Brain microvascular endothelial cell (primary cell): ENCODE measurements around the gene ZNF385D.

Experiments
- DNase-seq: peaks from one replicate; pipeline ENCODE4 v3.0.0-alpha.2; 2020
- H3K27ac ChIP-seq: fragments of 250-450 bp; sonication (Bioruptor Pico); 2 replicates; pipeline ENCODE4 v1.5.1; 2020; ENCODE audit warnings: mild to moderate bottlenecking, moderate library complexity
- H3K27me3 ChIP-seq: fragments of 250-450 bp; sonication (Bioruptor Pico); replicated peaks from 2 replicates; pipeline ENCODE4 v1.5.1; 2020; ENCODE audit warnings: mild to moderate bottlenecking
- H3K36me3 ChIP-seq: fragments of 250-450 bp; sonication (Bioruptor Pico); replicated peaks from 2 replicates; pipeline ENCODE4 v1.5.1; 2020; ENCODE audit warnings: mild to moderate bottlenecking
- H3K4me3 ChIP-seq: 2 replicates; pipeline ENCODE4 v1.5.1; 2011; ENCODE audit warnings: low read depth, mild to moderate bottlenecking, control low read depth, low read length, moderate library complexity
- in situ Hi-C: cut with HindIII; loops from 2 replicates; pipeline ENCODE4 v1.10.0; 2017; ENCODE audit warnings: low sequenced_read_pairs, low pct_ligation_motif_present
- TF ChIP-seq, protein P1 (sequence below): IDR thresholded peaks from 2 replicates; pipeline ENCODE4 v1.5.1; 2011; ENCODE audit warnings: low read depth, mild to moderate bottlenecking, moderate library complexity, low read length, control low read depth, inconsistent platforms; ENCODE audit errors: missing control alignments

The ZNF385D gene

DNA sequence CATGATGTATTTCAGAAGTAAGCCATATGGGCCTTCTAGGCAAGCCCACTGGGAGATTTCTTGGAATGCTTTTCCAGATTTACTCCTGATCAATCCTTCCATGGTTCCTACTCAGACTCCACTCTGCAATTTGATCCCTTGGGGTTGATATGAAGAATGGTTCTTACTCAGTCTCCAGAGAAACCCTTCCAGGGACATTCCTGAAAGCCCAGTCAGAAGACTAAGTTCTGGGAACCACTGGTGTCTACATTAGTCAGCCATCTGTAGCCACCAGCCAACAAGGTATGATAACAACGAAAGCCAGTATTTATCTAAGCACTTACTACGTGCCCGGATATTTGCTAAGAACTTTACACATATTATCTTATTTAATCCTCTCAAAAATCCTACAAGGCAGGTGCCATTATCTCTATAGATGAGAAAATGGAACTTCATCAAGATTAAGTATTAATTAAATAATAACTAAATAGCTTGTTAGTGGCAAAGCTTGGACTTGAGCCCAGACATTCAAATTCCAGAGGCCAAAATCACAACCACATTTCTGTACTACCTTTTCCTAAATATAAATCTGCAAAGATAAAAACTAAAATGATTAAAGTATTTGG is 32.7 kb downstream of the ZNF385D start:
- peak; percentile 98 for DNase-seq
- in situ Hi-C loops: no loop called here
- no peaks in the 10 kb centered on the region for H3K27me3 ChIP-seq

GRCh38 chr3:21715662-21716061 is 35.3 kb downstream of the ZNF385D start:
- H3K36me3 ChIP-seq: no peaks in the 10 kb centered on the region
- H3K4me3 ChIP-seq: no peak overlapping the region
- no peak for DNase-seq
- no peaks in the 10 kb centered on the region for H3K27me3 ChIP-seq
- in situ Hi-C loops: no loop called here
- TF ChIP-seq, protein P1, sequence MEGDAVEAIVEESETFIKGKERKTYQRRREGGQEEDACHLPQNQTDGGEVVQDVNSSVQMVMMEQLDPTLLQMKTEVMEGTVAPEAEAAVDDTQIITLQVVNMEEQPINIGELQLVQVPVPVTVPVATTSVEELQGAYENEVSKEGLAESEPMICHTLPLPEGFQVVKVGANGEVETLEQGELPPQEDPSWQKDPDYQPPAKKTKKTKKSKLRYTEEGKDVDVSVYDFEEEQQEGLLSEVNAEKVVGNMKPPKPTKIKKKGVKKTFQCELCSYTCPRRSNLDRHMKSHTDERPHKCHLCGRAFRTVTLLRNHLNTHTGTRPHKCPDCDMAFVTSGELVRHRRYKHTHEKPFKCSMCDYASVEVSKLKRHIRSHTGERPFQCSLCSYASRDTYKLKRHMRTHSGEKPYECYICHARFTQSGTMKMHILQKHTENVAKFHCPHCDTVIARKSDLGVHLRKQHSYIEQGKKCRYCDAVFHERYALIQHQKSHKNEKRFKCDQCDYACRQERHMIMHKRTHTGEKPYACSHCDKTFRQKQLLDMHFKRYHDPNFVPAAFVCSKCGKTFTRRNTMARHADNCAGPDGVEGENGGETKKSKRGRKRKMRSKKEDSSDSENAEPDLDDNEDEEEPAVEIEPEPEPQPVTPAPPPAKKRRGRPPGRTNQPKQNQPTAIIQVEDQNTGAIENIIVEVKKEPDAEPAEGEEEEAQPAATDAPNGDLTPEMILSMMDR: no peak
- H3K27ac ChIP-seq: no peak overlapping the region

More for the DNA sequence above, 32.7 kb downstream of the ZNF385D start:
- TF ChIP-seq, protein P1: no peak
- H3K27ac ChIP-seq: peak overlapping the region; percentile 70
- no peaks in the 10 kb centered on the region for H3K36me3 ChIP-seq
- H3K4me3 ChIP-seq: no peak overlapping the region

DNA sequence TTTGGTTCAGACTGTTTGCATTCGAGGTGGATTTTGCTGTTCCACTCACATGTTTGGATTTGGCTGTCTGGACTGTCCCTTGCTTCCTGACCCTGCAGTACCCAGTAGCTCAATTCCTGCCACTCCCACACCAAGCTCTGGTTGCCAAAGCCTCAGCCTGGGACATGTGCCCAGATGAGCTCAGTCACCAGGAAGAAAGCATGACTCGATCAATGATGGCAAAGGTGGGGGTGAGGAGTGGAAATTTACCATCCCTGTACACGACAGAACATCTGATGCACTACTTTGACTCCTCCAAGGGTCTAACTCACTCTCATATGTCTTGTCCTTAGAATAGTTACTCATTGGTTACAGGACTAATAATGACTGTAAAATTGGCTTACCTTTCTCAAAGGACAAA is 45.2 kb downstream of the ZNF385D start:
- TF ChIP-seq, protein P1: no peak
- peak; percentile 46 for DNase-seq
- Histone ChIP-seq H3K4me3 (no peak overlapping the region), H3K27ac (no peak overlapping the region), H3K36me3 (no peaks in the 10 kb centered on the region), H3K27me3 (no peaks in the 10 kb centered on the region)
- in situ Hi-C loops: no loop called here

DNA sequence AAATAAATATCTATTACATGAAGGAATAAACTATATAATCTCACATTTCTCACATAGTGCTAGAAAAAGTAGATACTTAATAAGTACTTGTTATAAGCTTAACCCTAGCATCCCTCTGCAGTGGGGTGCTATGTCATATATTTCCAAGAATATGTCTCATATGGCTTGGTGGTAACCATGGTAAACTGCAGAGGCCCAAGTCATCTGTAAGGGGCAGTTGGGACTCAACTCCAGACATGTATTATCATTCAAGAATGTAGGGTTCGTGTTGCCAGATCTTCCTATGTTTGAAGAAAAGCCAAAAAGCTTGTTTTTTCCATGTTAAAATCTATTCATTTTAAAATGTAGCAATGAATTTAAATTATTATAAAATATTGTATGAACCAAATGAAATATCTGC is 46.2 kb downstream of the ZNF385D start:
- H3K4me3 ChIP-seq: no peak overlapping the region
- in situ Hi-C loops: no loop called here
- DNase-seq: peak; percentile 1
- no peaks in the 10 kb centered on the region for H3K36me3 ChIP-seq
- H3K27me3 ChIP-seq: no peaks in the 10 kb centered on the region
- TF ChIP-seq, protein P1: no peak
- H3K27ac ChIP-seq: no peak overlapping the region

- Histone ChIP-seq H3K27me3 (no peaks in the 10 kb centered on the region), H3K4me3 (no peak overlapping the region), H3K36me3 (no peaks in the 10 kb centered on the region), H3K27ac (no peak overlapping the region)
- TF ChIP-seq, protein P1: no peak
- DNase-seq: no peak
- in situ Hi-C loops: no loop called here
Measured at GRCh38 chr3:21703291-21703690, 47.7 kb downstream of the ZNF385D start.

DNA sequence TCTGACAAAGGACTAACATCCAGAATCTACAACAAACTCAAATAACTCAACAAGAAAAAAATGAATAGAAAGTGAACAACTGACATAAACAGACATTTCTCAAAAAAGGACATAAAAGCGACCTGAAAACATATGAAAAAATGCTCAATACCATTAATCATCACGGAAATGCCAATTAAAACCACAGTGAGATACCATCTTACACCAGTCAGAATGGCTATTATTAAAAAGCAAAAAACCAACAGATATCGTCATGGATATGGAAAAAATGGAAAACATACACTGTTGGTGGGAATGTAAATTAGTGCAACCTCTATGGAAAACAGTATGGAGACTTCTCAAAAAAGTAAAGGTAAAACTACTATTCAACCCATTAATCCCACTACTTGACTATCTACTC is 53.3 kb downstream of the ZNF385D start:
- Histone ChIP-seq H3K4me3 (no peak overlapping the region), H3K27me3 (no peaks in the 10 kb centered on the region), H3K36me3 (no peaks in the 10 kb centered on the region), H3K27ac (no peak overlapping the region)
- TF ChIP-seq, protein P1: no peak
- DNase-seq: no peak
- in situ Hi-C loops: no loop called here
